Mesangial cell (primary cell): ENCODE data around the gene RNF13. TPM values are rescaled to one million over a fixed set of nuclear protein-coding genes. Genes with fewer than 3 reads are reported as not detected.

ENCODE experiments used
- total RNA-seq: library from RNA; depleted of rRNA; stranded (reverse); fragments of >200 nt; gene quantifications from 2 replicates; pipeline ENCODE4 v1.2.3, GENCODE V29; 2015

Gene RNF13, protein sequence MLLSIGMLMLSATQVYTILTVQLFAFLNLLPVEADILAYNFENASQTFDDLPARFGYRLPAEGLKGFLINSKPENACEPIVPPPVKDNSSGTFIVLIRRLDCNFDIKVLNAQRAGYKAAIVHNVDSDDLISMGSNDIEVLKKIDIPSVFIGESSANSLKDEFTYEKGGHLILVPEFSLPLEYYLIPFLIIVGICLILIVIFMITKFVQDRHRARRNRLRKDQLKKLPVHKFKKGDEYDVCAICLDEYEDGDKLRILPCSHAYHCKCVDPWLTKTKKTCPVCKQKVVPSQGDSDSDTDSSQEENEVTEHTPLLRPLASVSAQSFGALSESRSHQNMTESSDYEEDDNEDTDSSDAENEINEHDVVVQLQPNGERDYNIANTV
- 20.9 and 28.8 TPM in 2 replicates for total RNA-seq

DNA sequence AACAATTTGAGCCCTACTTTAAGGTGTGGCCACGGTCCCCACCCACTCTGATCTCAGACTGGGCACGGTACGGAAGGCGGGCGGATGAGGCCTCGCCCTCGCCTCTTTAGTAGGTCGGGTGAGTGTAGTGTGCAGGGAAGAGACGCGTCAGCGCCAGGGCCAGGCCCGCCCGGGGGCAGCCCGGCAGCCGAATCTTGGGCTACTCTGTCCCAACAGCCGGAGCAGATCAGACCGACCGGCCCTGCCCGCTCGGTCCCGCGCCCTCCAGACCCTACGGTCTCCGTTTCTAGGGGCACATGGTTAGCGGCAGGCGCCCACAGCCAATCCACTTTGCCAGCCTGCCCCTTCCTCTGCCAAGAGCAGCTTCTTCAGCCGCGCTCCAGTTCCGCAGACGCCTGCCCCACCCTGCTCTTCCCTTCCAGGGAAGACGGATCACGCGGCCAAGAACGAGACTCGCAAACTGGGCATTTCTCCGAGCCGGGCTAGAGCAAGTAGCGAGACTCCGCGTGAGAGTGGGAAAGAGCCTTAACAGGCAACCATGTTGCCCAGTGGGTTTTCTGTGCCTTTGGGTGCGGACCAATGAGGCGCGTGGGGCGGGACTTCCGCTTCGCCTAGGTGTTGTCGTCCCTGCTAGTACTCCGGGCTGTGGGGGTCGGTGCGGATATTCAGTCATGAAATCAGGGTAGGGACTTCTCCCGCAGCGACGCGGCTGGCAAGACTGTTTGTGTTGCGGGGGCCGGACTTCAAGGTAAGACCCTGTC is at the start of gene RNF13:
Gene RNF13, plus strand, starts transcription at position 610 of the 761 bp plus-strand sequence. CDS start 32,812 bp downstream, outside the sequence.

DNA sequence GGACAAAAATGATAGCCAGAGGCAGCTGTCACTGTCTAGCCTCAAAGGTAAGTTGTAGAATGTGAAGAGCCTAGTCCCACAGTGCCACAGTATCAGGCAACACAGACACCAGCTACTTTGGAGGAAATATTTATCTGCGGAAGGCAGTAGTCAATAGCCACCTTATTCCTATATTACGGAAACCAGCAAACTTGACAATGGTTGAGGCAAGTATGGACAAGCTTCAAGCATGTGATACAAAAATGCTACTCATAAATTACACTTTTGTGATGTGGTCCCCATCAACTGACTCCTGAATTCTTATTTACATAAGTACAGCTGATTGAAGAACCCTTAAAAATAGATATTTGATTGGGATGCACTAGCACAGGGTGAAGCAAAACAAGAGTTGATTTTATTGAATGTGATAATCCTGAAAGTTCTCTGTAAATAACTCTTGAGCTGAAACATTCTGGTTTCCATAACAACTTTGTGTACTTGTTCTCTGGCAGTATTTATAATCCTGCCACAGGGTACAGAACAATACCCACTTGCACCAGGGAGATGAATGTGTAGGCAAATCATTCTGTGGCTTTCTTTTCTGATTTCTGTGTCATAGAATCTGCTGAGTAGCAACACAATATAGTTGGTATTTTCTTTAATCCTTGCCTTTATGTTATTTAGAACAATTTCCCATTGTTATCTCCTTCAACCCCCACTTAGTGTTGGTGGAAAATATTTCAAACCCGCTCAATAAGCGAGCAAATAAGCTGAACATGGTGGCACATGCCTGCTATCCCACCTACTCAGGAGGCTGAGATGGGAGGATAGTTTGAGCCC is 20.4 kb upstream of the RNF13 start, which contains the start of gene ANKUB1:
Gene ANKUB1, minus strand, starts transcription at position 103 of the 819 bp plus-strand sequence. CDS start 188 bp downstream, outside the sequence.

DNA sequence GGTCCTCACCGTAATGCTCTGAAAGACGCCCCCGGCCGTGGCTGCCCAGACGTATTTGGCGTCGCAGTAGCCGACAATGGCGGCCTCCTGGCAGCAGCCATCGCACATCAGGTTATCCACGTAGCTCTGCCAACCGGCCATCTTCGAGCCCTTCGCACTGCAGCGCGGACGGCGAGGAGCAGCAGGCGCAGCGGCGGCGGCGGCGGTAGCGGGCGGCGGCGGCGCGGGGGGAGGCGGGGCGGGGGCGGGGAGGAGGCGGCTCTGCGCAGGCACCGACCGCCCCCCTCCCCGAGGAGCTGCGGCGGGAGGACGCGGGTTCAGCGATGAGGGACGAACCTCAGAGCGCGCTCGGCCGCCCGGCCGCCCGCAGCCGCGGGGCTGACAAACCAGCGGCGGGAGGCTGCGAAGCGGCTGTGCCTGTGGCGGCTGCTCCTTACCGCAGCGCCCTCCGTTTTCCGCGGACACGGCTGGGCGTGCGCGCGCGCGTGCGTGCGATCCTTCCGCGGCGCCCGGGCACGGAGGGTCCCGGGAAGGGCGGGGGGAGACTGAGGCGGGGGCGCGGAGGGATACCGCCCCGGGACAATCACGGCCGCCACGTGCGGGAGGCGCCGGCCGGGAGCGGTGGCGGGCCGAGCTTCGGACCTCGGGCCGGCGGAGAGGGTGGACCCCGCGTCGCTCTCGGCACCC is 157.8 kb downstream of the RNF13 start, which contains the start of gene PFN2:
Gene PFN2, minus strand, starts transcription at position 180 of the 687 bp plus-strand sequence. Its CDS starts 39 bp downstream, at position 141.

Other genes with a start within 250 kb of the RNF13 start
- gene WWTR1, start 155.2 kb upstream of the RNF13 start, total RNA-seq = 145 and 147 TPM in 2 replicates
- 21.4 and 26.7 TPM in 2 replicates for gene COMMD2, start 60.7 kb upstream of the RNF13 start, total RNA-seq
- gene ANKUB1, start 20.7 kb upstream of the RNF13 start, total RNA-seq = not detected in 2 replicates
- 81.3 and 87.5 TPM in 2 replicates for gene PFN2, start 157.7 kb downstream of the RNF13 start, total RNA-seq